ENCODE results near the gene SIGLEC7. TPM values are rescaled to one million over a fixed set of nuclear protein-coding genes. Genes with fewer than 3 reads are reported as not detected.

The SIGLEC7 gene
- total RNA-seq, 2 donors from 2014 or later = 0.34 TPM; not detected in 1

- no peak overlapping the region for H3K27ac Mint-ChIP-seq
- no peak for ATAC-seq
- H3K9me3 Mint-ChIP-seq = no peaks in the 10 kb centered on the region
- no peaks in the 10 kb centered on the region for H3K36me3 Mint-ChIP-seq
- DNase-seq (ENCODE audit: low spot score in 2 of 2) = no peak
These were observed 58.1 kb downstream of the SIGLEC7 start for GRCh38 chr19:51200071-51200666.

- no peak overlapping the region for H3K27ac Mint-ChIP-seq
- H3K9me3 Mint-ChIP-seq = no peaks in the 10 kb centered on the region
- DNase-seq (ENCODE audit: low spot score in 2 of 2) = no peak
- no peaks in the 10 kb centered on the region for H3K36me3 Mint-ChIP-seq
- ATAC-seq = no peak
These were observed 59.6 kb downstream of the SIGLEC7 start for GRCh38 chr19:51201712-51202111.

Other genes with a start within 250 kb of the SIGLEC7 start
- gene KLK4, start 230.9 kb upstream of the SIGLEC7 start, total RNA-seq = not detected
- not detected for gene KLK5, start 189.3 kb upstream of the SIGLEC7 start, total RNA-seq
- gene KLK6, start 172.7 kb upstream of the SIGLEC7 start, total RNA-seq = not detected
- gene KLK7, start 158.4 kb upstream of the SIGLEC7 start, total RNA-seq = not detected
- gene KLK8, start 140.7 kb upstream of the SIGLEC7 start, total RNA-seq = not detected
- not detected for gene KLK10, start 122.6 kb upstream of the SIGLEC7 start, total RNA-seq
- not detected for gene KLK11, start 115.7 kb upstream of the SIGLEC7 start, total RNA-seq
- gene KLK12, start 107.3 kb upstream of the SIGLEC7 start, total RNA-seq = not detected
- not detected for gene KLK13, start 77.2 kb upstream of the SIGLEC7 start, total RNA-seq
- under 1 TPM; 0.68 to 0.80 TPM for gene KLK14, start 59.4 kb upstream of the SIGLEC7 start, total RNA-seq
- 10 to 100 TPM in 1 of 2 donors, 1 to 10 TPM in 1; 9.8 to 11.2 TPM for gene CTU1, start 33.9 kb upstream of the SIGLEC7 start, total RNA-seq
- gene SIGLEC9, start 17.4 kb upstream of the SIGLEC7 start, total RNA-seq = 1 to 10 TPM in 1 of 2 donors, under 1 TPM in 1; 0.87 to 1.1 TPM
- gene CD33, start 82.8 kb downstream of the SIGLEC7 start, total RNA-seq = 1 to 10 TPM in 1 of 2 donors, under 1 TPM in 1; 0.91 to 2.9 TPM
- not detected for gene SIGLECL1, start 108.8 kb downstream of the SIGLEC7 start, total RNA-seq
- under 1 TPM in 1 of 2 donors, not detected in 1; 0.16 TPM for gene IGLON5, start 169.3 kb downstream of the SIGLEC7 start, total RNA-seq
- gene VSIG10L, start 199.8 kb downstream of the SIGLEC7 start, total RNA-seq = 1 to 10 TPM; 3.0 to 6.4 TPM
- 100 to 1,000 TPM; 147 to 153 TPM for gene ETFB, start 224.1 kb downstream of the SIGLEC7 start, total RNA-seq
- 1 to 10 TPM; 1.8 to 4.7 TPM for gene CLDND2, start 226.7 kb downstream of the SIGLEC7 start, total RNA-seq
- gene NKG7, start 230.4 kb downstream of the SIGLEC7 start, total RNA-seq = 10 to 100 TPM; 63.9 to 92.4 TPM
- 1 to 10 TPM in 1 of 2 donors, not detected in 1; 1.2 TPM for gene LIM2, start 245.7 kb downstream of the SIGLEC7 start, total RNA-seq
- not detected for gene C19orf84, start 248.3 kb downstream of the SIGLEC7 start, total RNA-seq